Measurements from ENCODE around the gene SLIT1. TPM values are rescaled to one million over a fixed set of nuclear protein-coding genes. Genes with fewer than 3 reads are reported as not detected.

The SLIT1 gene
- total RNA-seq, 1 donor from 2014 or later, result 0.51 TPM

GRCh38 chr10:96972264-96972663, 213.5 kb downstream of the SLIT1 start:
- H3K36me3 Mint-ChIP-seq (ENCODE audit: low read depth), result no peaks in the 10 kb centered on the region
- POLR2A ChIA-PET, result no interaction called here
- intact Hi-C loops (cut with micrococcal nuclease), result no loop called here
- H3K9me3 Mint-ChIP-seq, result no peaks in the 10 kb centered on the region
- TF ChIP-seq CTCF (IDR thresholded peaks at IDR 0.05), result no peak
- no peak overlapping the region for H3K27ac Mint-ChIP-seq
- DNase-seq (no peak), ATAC-seq (ENCODE audit: low read depth) (no peak)
- no peak overlapping the region for H3K4me3 Mint-ChIP-seq
- no peaks in the 10 kb centered on the region for H3K27me3 Mint-ChIP-seq
- CTCF ChIA-PET, result no interaction called here
- H3K4me1 Mint-ChIP-seq, result peaks cover 38% of the 10 kb centered on the region

GRCh38 chr10:96971324-96971723, 214.4 kb downstream of the SLIT1 start:
- Mint-ChIP-seq H3K9me3 (no peaks in the 10 kb centered on the region), H3K27me3 (no peaks in the 10 kb centered on the region), H3K27ac (no peak overlapping the region), H3K36me3 (ENCODE audit: low read depth) (peaks cover 3% of the 10 kb centered on the region), H3K4me3 (no peak overlapping the region), H3K4me1 (peaks cover 38% of the 10 kb centered on the region)
- no peak for TF ChIP-seq CTCF (IDR thresholded peaks at IDR 0.05)
- DNase-seq (no peak), ATAC-seq (ENCODE audit: low read depth) (no peak)
- intact Hi-C loops (cut with micrococcal nuclease), result no loop called here
- ChIA-PET POLR2A (no interaction called here), CTCF (no interaction called here)

- TF ChIP-seq CTCF (IDR thresholded peaks at IDR 0.05), result no peak
- peaks cover 5% of the 10 kb centered on the region for H3K36me3 Mint-ChIP-seq (ENCODE audit: low read depth)
- CTCF ChIA-PET, result no interaction called here
- intact Hi-C loops (cut with micrococcal nuclease), result no loop called here
- no peaks in the 10 kb centered on the region for H3K27me3 Mint-ChIP-seq
- POLR2A ChIA-PET, result interaction anchor here (0.7 kb wide), 1 partner anchor 53 kb away, joined by 5 read pairs; no protein-coding TSS in a partner anchor
- H3K27ac Mint-ChIP-seq, result peak overlapping the region; percentile 9
- ATAC-seq (ENCODE audit: low read depth), result no peak
- no peak overlapping the region for H3K4me3 Mint-ChIP-seq
- no peak for DNase-seq
- H3K4me1 Mint-ChIP-seq, result peaks cover 23% of the 10 kb centered on the region
- no peaks in the 10 kb centered on the region for H3K9me3 Mint-ChIP-seq
Measured at GRCh38 chr10:96968682-96969423, 216.9 kb downstream of the SLIT1 start.

- no peak overlapping the region for H3K4me3 Mint-ChIP-seq
- POLR2A ChIA-PET, result no interaction called here
- no peak for TF ChIP-seq CTCF (IDR thresholded peaks at IDR 0.05)
- CTCF ChIA-PET, result no interaction called here
- DNase-seq (no peak), ATAC-seq (ENCODE audit: low read depth) (no peak)
- H3K9me3 Mint-ChIP-seq, result no peaks in the 10 kb centered on the region
- peaks cover 13% of the 10 kb centered on the region for H3K4me1 Mint-ChIP-seq
- intact Hi-C loops (cut with micrococcal nuclease), result no loop called here
- no peak overlapping the region for H3K27ac Mint-ChIP-seq
- H3K27me3 Mint-ChIP-seq, result no peaks in the 10 kb centered on the region
- peaks cover 8% of the 10 kb centered on the region for H3K36me3 Mint-ChIP-seq (ENCODE audit: low read depth)
Measured at GRCh38 chr10:96967847-96968246, 217.9 kb downstream of the SLIT1 start.

- no peak for ATAC-seq (ENCODE audit: low read depth)
- Mint-ChIP-seq H3K4me3 (no peak overlapping the region), H3K9me3 (no peaks in the 10 kb centered on the region), H3K27ac (no peak overlapping the region), H3K4me1 (no peaks in the 10 kb centered on the region), H3K27me3 (no peaks in the 10 kb centered on the region), H3K36me3 (ENCODE audit: low read depth) (peaks cover 17% of the 10 kb centered on the region)
- TF ChIP-seq CTCF (IDR thresholded peaks at IDR 0.05), result no peak
- POLR2A ChIA-PET, result no interaction called here
- CTCF ChIA-PET, result no interaction called here
- no peak for DNase-seq
- intact Hi-C loops (cut with micrococcal nuclease), result no loop called here
Measured at GRCh38 chr10:96964131-96964530, 221.6 kb downstream of the SLIT1 start.

All from activated B cell treated with CpG ODN at 0.5 μM for 24 hours (primary cell).